IMR-90 (cell line): ENCODE results near the gene TESK2. TPM values are rescaled to one million over a fixed set of nuclear protein-coding genes. Genes with fewer than 3 reads are reported as not detected.

ENCODE experiments used
- ATAC-seq: fragments of 200-7000 bp; cut with Tn5 transposase; 2 replicates; pipeline ENCODE4 v1.9.1; 2020; ENCODE audit warnings: low read depth, mild to moderate bottlenecking, moderate library complexity
- BruUV-seq: library from RNA; stranded (reverse); fragments of 400-500 nt; replicated peaks from 2 replicates; lab custom pipeline; 2021; lab: Mats Ljungman, UMichigan
- CTCF ChIA-PET: fragments of 300-600 bp; formaldehyde crosslinking; extraction: SDS; loops from one replicate; lab custom pipeline; 2021; ENCODE audit warnings: antibody characterized with exemption; lab: Yijun Ruan, JAX
- POLR2A ChIA-PET: fragments of 300-600 bp; sonication (Branson Sonifier 250); formaldehyde crosslinking; loops from one replicate; lab custom pipeline; 2022; ENCODE audit warnings: antibody characterized with exemption; ENCODE audit not compliant: unreplicated experiment; lab: Charles Lee
- DNase-seq: peaks from one replicate; pipeline ENCODE4 v3.0.0; 2013
- H2AFZ ChIP-seq: replicated peaks from 2 replicates; pipeline ENCODE3; 2013; ENCODE audit warnings: low read length, mild to moderate bottlenecking; ENCODE audit not compliant: poor library complexity
- H2AK5ac ChIP-seq: 2 replicates; pipeline ENCODE4 v1.6.1; 2013; ENCODE audit warnings: low read depth, low read length, inconsistent platforms
- H2AK9ac ChIP-seq: replicated peaks from 2 replicates; pipeline ENCODE3; 2013; ENCODE audit warnings: mild to moderate bottlenecking, low read depth, low read length, moderate library complexity; ENCODE audit not compliant: poor library complexity
- H2BK120ac ChIP-seq: 2 replicates; pipeline ENCODE4 v1.6.1; 2013; ENCODE audit warnings: low read depth, low read length, inconsistent platforms
- H2BK15ac ChIP-seq: 3 replicates; pipeline ENCODE4 v1.6.1; 2013; ENCODE audit warnings: low read depth, low read length, inconsistent platforms
- H2BK20ac ChIP-seq: 2 replicates; pipeline ENCODE4 v1.6.1; 2013; ENCODE audit warnings: low read depth, mild to moderate bottlenecking, inconsistent platforms, low read length, moderate library complexity
- H2BK5ac ChIP-seq: 2 replicates; pipeline ENCODE4 v1.6.1; 2013; ENCODE audit warnings: mild to moderate bottlenecking, low read depth, low read length, inconsistent platforms; ENCODE audit not compliant: poor library complexity, severe bottlenecking
- H3K14ac ChIP-seq: replicated peaks from 2 replicates; pipeline ENCODE4 v1.6.1; 2013; ENCODE audit warnings: low read depth, low read length, inconsistent platforms
- H3K18ac ChIP-seq: 2 replicates; pipeline ENCODE4 v1.6.1; 2013; ENCODE audit warnings: low read depth, low read length, control low read depth
- H3K23ac ChIP-seq: 2 replicates; pipeline ENCODE4 v1.6.1; 2013; ENCODE audit warnings: low read depth, low read length, inconsistent platforms
- H3K27ac ChIP-seq: 2 replicates; pipeline ENCODE4 v1.5.1; 2013; ENCODE audit warnings: mild to moderate bottlenecking, control low read depth, low read length; ENCODE audit not compliant: insufficient read depth
- H3K27me3 ChIP-seq: 2 replicates; pipeline ENCODE4 v1.6.1; 2013; ENCODE audit warnings: low read length; ENCODE audit not compliant: control insufficient read depth, insufficient read depth
- H3K36me3 ChIP-seq: 2 replicates; pipeline ENCODE4 v1.6.1; 2013; ENCODE audit warnings: low read length, mixed read lengths; ENCODE audit not compliant: control insufficient read depth, insufficient read depth
- H3K4ac ChIP-seq: 2 replicates; pipeline ENCODE4 v1.6.1; 2013; ENCODE audit warnings: low read depth, low read length, inconsistent platforms
- H3K4me1 ChIP-seq: 2 replicates; pipeline ENCODE4 v1.6.1; 2013; ENCODE audit warnings: low read length, mixed read lengths; ENCODE audit not compliant: control insufficient read depth, insufficient read depth
- H3K4me2 ChIP-seq: 2 replicates; pipeline ENCODE4 v1.6.1; 2013; ENCODE audit warnings: low read depth, mild to moderate bottlenecking, control low read depth, low read length, moderate library complexity
- H3K4me3 ChIP-seq: 2 replicates; pipeline ENCODE4 v1.5.1; 2013; ENCODE audit warnings: low read depth, mild to moderate bottlenecking, control low read depth, low read length, moderate library complexity; ENCODE audit not compliant: insufficient read depth
- H3K56ac ChIP-seq: 2 replicates; pipeline ENCODE4 v1.6.1; 2013; ENCODE audit warnings: low read length, inconsistent platforms; ENCODE audit not compliant: insufficient read depth; ENCODE audit errors: extremely low read depth
- H3K79me1 ChIP-seq, 2 experiments: 2 replicates each; pipeline ENCODE4 v1.6.1; 2013; ENCODE audit warnings: low read length in 2 of 2, inconsistent platforms in 1 of 2, low read depth in 1 of 2
- H3K9ac ChIP-seq: 2 replicates; pipeline ENCODE4 v1.6.1; 2013; ENCODE audit warnings: low read depth, low read length, control low read depth
- H3K9me1 ChIP-seq: 2 replicates; pipeline ENCODE4 v1.6.1; 2013; ENCODE audit warnings: low read length, inconsistent platforms; ENCODE audit not compliant: insufficient read depth
- H3K9me3 ChIP-seq: 2 replicates; pipeline ENCODE4 v1.6.1; 2013; ENCODE audit warnings: low read length; ENCODE audit not compliant: control insufficient read depth, insufficient read depth
- H4K20me1 ChIP-seq: 2 replicates; pipeline ENCODE4 v1.6.1; 2013; ENCODE audit warnings: low read length, inconsistent platforms; ENCODE audit not compliant: insufficient read depth
- H4K5ac ChIP-seq: 2 replicates; pipeline ENCODE4 v1.6.1; 2013; ENCODE audit warnings: mild to moderate bottlenecking, low read depth, low read length, control low read depth
- H4K8ac ChIP-seq, 2 experiments: 2 replicates each; pipeline ENCODE4 v1.6.1; 2013; ENCODE audit warnings: low read depth in 2 of 2, low read length in 2 of 2, control low read depth in 1 of 2, inconsistent platforms in 1 of 2
- H4K91ac ChIP-seq: 2 replicates; pipeline ENCODE4 v1.6.1; 2013; ENCODE audit warnings: low read depth, low read length, inconsistent platforms; ENCODE audit not compliant: insufficient read depth
- CEBPB ChIP-seq: IDR thresholded peaks from 2 replicates; pipeline ENCODE4 v1.6.1; 2012; ENCODE audit warnings: low read depth, low read length, improper control_type of control experiment
- WGBS, 2 experiments: methylation state at CpG; one replicate each; pipeline versions ENCODE4 v1.1.5 to v1.1.7; 2013; ENCODE audit warnings: missing lambda C conversion rate in 2 of 2; ENCODE audit not compliant: insufficient read length in 1 of 2; ENCODE audit errors: extremely low coverage in 2 of 2; 5-methylcytosine and 5-hydroxymethylcytosine counted together
- dilution Hi-C: fragments of 300-500 bp; cut with HindIII; formaldehyde crosslinking; loops from one replicate; pipeline ENCODE4 v1.14.3; 2018; ENCODE audit warnings: low sequenced_read_pairs; ENCODE audit not compliant: unreplicated experiment
- in situ Hi-C: fragments of 300-500 bp; cut with MboI; formaldehyde crosslinking; loops from 3 replicates; pipeline ENCODE4 v1.14.3; 2019; ENCODE audit warnings: low sequenced_read_pairs, inconsistent platforms, mixed read lengths
- intact Hi-C: fragments of 100-400 bp; cut with micrococcal nuclease; formaldehyde crosslinking; loops from 2 replicates; pipeline ENCODE4 v1.10.0; 2022
- polyA plus RNA-seq, 3 experiments: library from polyadenylated mRNA; depleted of rRNA; stranded (reverse); fragments of >200 nt; gene quantifications; 2 replicates each; pipeline ENCODE4 v1.2.3, GENCODE V29; 2012; ENCODE audit warnings: low replicate concordance in 1 of 3
- total RNA-seq: library from RNA; depleted of rRNA; stranded (reverse); fragments of >200 nt; gene quantifications from 2 replicates; pipeline ENCODE4 v1.2.3, GENCODE V29; 2012

TESK2 gene
- total and polyA plus RNA-seq, 2 of the 4 experiments (the other 2 are of a cell fraction) = 0.90 to 1.3 TPM

DNA sequence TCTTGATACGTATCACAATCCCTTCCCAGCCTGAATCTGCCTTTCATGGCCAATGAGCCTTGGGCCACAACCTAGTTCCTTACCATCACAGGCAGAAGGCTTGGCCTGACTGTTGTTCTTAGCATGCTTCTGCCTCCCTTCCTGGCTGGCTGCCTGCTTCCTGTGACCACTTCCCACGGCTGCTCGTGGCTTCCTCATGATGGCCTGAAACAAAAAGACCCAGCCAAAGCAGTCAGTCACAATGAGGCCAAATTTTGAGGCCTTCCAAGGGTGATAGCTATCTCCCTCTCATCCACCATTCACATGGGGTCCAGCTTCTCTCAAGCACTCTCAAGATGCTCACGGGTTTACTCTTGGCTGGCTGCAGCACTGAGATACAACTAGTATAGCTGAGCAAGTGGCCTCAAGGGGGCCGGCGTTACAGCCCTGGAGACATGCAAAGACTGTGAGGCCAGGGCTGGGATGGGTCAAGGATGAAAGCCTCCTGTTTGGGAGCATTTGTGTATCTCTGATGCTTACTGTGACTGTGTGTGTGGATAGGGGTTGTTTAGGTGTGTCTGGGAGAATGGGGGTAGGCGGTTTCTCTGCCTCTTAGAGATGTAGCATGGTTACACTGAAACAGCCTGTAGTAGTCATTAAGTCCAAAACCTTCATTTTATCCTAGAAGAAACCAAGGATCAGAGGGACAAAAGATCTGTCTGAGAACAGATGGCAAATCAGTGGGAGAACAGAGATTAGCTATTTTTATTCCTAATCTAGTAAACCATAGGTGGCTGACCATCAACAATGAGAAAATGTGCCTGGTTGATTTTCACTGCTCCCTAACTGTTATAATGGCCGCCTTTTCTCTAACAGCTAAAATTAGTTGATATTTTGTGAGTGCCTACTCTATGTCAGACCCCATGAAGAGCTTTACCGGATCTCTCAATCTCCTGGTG lies 156.4 kb downstream of the TESK2 start:
- Histone ChIP-seq H3K14ac (no peak overlapping the region), H2BK120ac (no peak overlapping the region), H3K18ac (no peak overlapping the region), H3K4ac (no peak overlapping the region), H3K27me3 (no peaks in the 10 kb centered on the region), H3K79me1 (peaks cover 6 to 16% of the 10 kb centered on the region in 2 experiments; a peak in 3 of 4 replicates), H3K4me1 (peaks cover 3% of the 10 kb centered on the region; the same call in 1 of the 2 replicates), H2BK20ac (no peak overlapping the region), H3K4me3 (no peak overlapping the region), H4K5ac (no peak overlapping the region), H3K23ac (0 out of 2 replicates have a peak overlapping the region, but pooled peaks have one; percentile 16), H3K36me3 (peaks cover 17% of the 10 kb centered on the region), H3K9ac (no peak overlapping the region), H2AFZ (no peak overlapping the region), H4K20me1 (no peaks in the 10 kb centered on the region; the same call in 1 of the 2 replicates), H3K56ac (no peak overlapping the region), H3K27ac (no peak overlapping the region), H3K4me2 (no peak overlapping the region), H3K9me1 (peaks cover 6% of the 10 kb centered on the region), H4K8ac (no peak overlapping the region), H2BK5ac (no peak overlapping the region), H2AK5ac (no peak overlapping the region), H3K9me3 (no peaks in the 10 kb centered on the region), H2BK15ac (no peak overlapping the region), H2AK9ac (no peak overlapping the region), H4K91ac (no peak overlapping the region)
- peak; percentile 16 for DNase-seq
- no peak for ATAC-seq
- no peak for TF ChIP-seq CEBPB
- in situ Hi-C loops (no loop called here), intact Hi-C loops (no loop called here), dilution Hi-C loops (no loop called here)
- WGBS, 2 experiments = 67% methylated on average over 5 of the region's 9 CpGs; no CpG with 5 or more reads in 1 of the 2 experiments
- no TSS peak for BruUV-seq
- POLR2A ChIA-PET = no interaction called here
- CTCF ChIA-PET = no interaction called here
